ENCODE measurements around the gene RCC2.

The RCC2 gene

GRCh38 chr1:17437580-17438317 lies 1.7 kb downstream of the RCC2 start:
- peaks cover 2% of the 10 kb centered on the region for H3K36me3 ChIP-seq (ENCODE audit: control insufficient read depth, insufficient read depth, low read length)
- H3K4me2 ChIP-seq (ENCODE audit: low read length): peak overlapping the region; percentile 97
- peak overlapping the region; percentile 90 for H3K4me3 ChIP-seq (ENCODE audit: low read length)
- H3K4ac ChIP-seq (ENCODE audit: low read depth, low read length): peak overlapping the region; percentile 100
- no peak overlapping the region for H4K5ac ChIP-seq (ENCODE audit: low read length)
- H3K23ac ChIP-seq (ENCODE audit: low read length): peak overlapping the region; percentile 59
- peaks cover 31% of the 10 kb centered on the region for H3K4me1 ChIP-seq (ENCODE audit: control insufficient read depth, low read depth, low read length)
- no peaks in the 10 kb centered on the region for H3K79me1 ChIP-seq (ENCODE audit: low read length)
- peak overlapping the region; percentile 98 for H3K27ac ChIP-seq (ENCODE audit: low read depth, low read length)
- H2BK5ac ChIP-seq (ENCODE audit: low read length): peak overlapping the region; percentile 83
- H4K8ac ChIP-seq (ENCODE audit: low read depth, low read length): peak overlapping the region; percentile 39
- DNase-seq: peak; percentile 50
- H3K56ac ChIP-seq (ENCODE audit: low read length): peak overlapping the region; percentile 96
- H3K27me3 ChIP-seq (ENCODE audit: insufficient read depth, low read length, poor library complexity): no peaks in the 10 kb centered on the region
- no peak overlapping the region for H2BK15ac ChIP-seq (replicated peaks; ENCODE audit: low read depth)
- H2AK5ac ChIP-seq (ENCODE audit: low read length): no peak overlapping the region
- WGBS (ENCODE audit: extremely low coverage, insufficient coverage, low lambda C conversion rate): no CpG with 5 or more reads among the region's 115 CpGs
- peak overlapping the region; percentile 82 for H2BK120ac ChIP-seq (ENCODE audit: low read depth, low read length)
- peaks cover 61% of the 10 kb centered on the region for H3K79me2 ChIP-seq (ENCODE audit: control insufficient read depth, insufficient read depth, low read length)
- H3K18ac ChIP-seq (ENCODE audit: low read length): peak overlapping the region; percentile 98
- peak overlapping the region; percentile 96 for H3K9ac ChIP-seq (ENCODE audit: low read length)

- H3K79me2 ChIP-seq (ENCODE audit: control insufficient read depth, insufficient read depth, low read length): peaks cover 66% of the 10 kb centered on the region
- H3K4me2 ChIP-seq (ENCODE audit: low read length): peak overlapping the region; percentile 97
- peaks cover 32% of the 10 kb centered on the region for H3K4me1 ChIP-seq (ENCODE audit: control insufficient read depth, low read depth, low read length)
- peak overlapping the region; percentile 91 for H3K56ac ChIP-seq (ENCODE audit: low read length)
- no peaks in the 10 kb centered on the region for H3K27me3 ChIP-seq (ENCODE audit: insufficient read depth, low read length, poor library complexity)
- peak overlapping the region; percentile 39 for H4K8ac ChIP-seq (ENCODE audit: low read depth, low read length)
- WGBS (ENCODE audit: extremely low coverage, insufficient coverage, low lambda C conversion rate): no CpG with 5 or more reads among the region's 9 CpGs
- H3K4ac ChIP-seq (ENCODE audit: low read depth, low read length): peak overlapping the region; percentile 75
- peaks cover 2% of the 10 kb centered on the region for H3K79me1 ChIP-seq (ENCODE audit: low read length)
- peak overlapping the region; percentile 76 for H3K4me3 ChIP-seq (ENCODE audit: low read length)
- H2BK5ac ChIP-seq (ENCODE audit: low read length): peak overlapping the region; percentile 24
- no peak overlapping the region for H2BK15ac ChIP-seq (replicated peaks; ENCODE audit: low read depth)
- H3K36me3 ChIP-seq (ENCODE audit: control insufficient read depth, insufficient read depth, low read length): peaks cover 5% of the 10 kb centered on the region
- H2BK120ac ChIP-seq (ENCODE audit: low read depth, low read length): no peak overlapping the region
- H4K5ac ChIP-seq (ENCODE audit: low read length): no peak overlapping the region
- H3K9ac ChIP-seq (ENCODE audit: low read length): peak overlapping the region; percentile 88
- H3K23ac ChIP-seq (ENCODE audit: low read length): peak overlapping the region; percentile 83
- H2AK5ac ChIP-seq (ENCODE audit: low read length): no peak overlapping the region
- H3K27ac ChIP-seq (ENCODE audit: low read depth, low read length): peak overlapping the region; percentile 47
- DNase-seq: no peak
- H3K18ac ChIP-seq (ENCODE audit: low read length): peak overlapping the region; percentile 76
These were observed 2.3 kb downstream of the RCC2 start for GRCh38 chr1:17437260-17437579.

- Histone ChIP-seq H3K4me2 (ENCODE audit: low read length) (peak overlapping the region; percentile 97), H3K4ac (ENCODE audit: low read depth, low read length) (peak overlapping the region; percentile 75), H2AK5ac (ENCODE audit: low read length) (no peak overlapping the region), H3K36me3 (ENCODE audit: control insufficient read depth, insufficient read depth, low read length) (peaks cover 6% of the 10 kb centered on the region), H3K18ac (ENCODE audit: low read length) (peak overlapping the region; percentile 76), H3K79me1 (ENCODE audit: low read length) (peaks cover 2% of the 10 kb centered on the region), H3K9ac (ENCODE audit: low read length) (peak overlapping the region; percentile 88), H2BK5ac (ENCODE audit: low read length) (peak overlapping the region; percentile 24), H3K27ac (ENCODE audit: low read depth, low read length) (no peak overlapping the region), H3K4me3 (ENCODE audit: low read length) (peak overlapping the region; percentile 76), H3K79me2 (ENCODE audit: control insufficient read depth, insufficient read depth, low read length) (peaks cover 72% of the 10 kb centered on the region), H4K8ac (ENCODE audit: low read depth, low read length) (no peak overlapping the region), H2BK15ac (replicated peaks; ENCODE audit: low read depth) (no peak overlapping the region), H3K56ac (ENCODE audit: low read length) (peak overlapping the region; percentile 91), H2BK120ac (ENCODE audit: low read depth, low read length) (no peak overlapping the region), H3K4me1 (ENCODE audit: control insufficient read depth, low read depth, low read length) (peaks cover 31% of the 10 kb centered on the region), H3K27me3 (ENCODE audit: insufficient read depth, low read length, poor library complexity) (no peaks in the 10 kb centered on the region), H3K23ac (ENCODE audit: low read length) (peak overlapping the region; percentile 83), H4K5ac (ENCODE audit: low read length) (no peak overlapping the region)
- no CpG with 5 or more reads among the region's 13 CpGs for WGBS (ENCODE audit: extremely low coverage, insufficient coverage, low lambda C conversion rate)
- no peak for DNase-seq
These were observed 2.9 kb downstream of the RCC2 start for GRCh38 chr1:17436380-17437174.

GRCh38 chr1:17434601-17435000 lies 4.9 kb downstream of the RCC2 start:
- Histone ChIP-seq H3K56ac (ENCODE audit: low read length) (peak overlapping the region; percentile 50), H3K4me3 (ENCODE audit: low read length) (no peak overlapping the region), H3K4me1 (ENCODE audit: control insufficient read depth, low read depth, low read length) (peaks cover 25% of the 10 kb centered on the region), H3K36me3 (ENCODE audit: control insufficient read depth, insufficient read depth, low read length) (peaks cover 6% of the 10 kb centered on the region), H3K79me2 (ENCODE audit: control insufficient read depth, insufficient read depth, low read length) (peaks cover 88% of the 10 kb centered on the region), H2BK5ac (ENCODE audit: low read length) (peak overlapping the region; percentile 48), H3K9ac (ENCODE audit: low read length) (no peak overlapping the region), H3K27me3 (ENCODE audit: insufficient read depth, low read length, poor library complexity) (no peaks in the 10 kb centered on the region), H2BK15ac (replicated peaks; ENCODE audit: low read depth) (no peak overlapping the region), H3K27ac (ENCODE audit: low read depth, low read length) (peak overlapping the region; percentile 58), H3K18ac (ENCODE audit: low read length) (no peak overlapping the region), H2AK5ac (ENCODE audit: low read length) (no peak overlapping the region), H3K4ac (ENCODE audit: low read depth, low read length) (no peak overlapping the region), H2BK120ac (ENCODE audit: low read depth, low read length) (no peak overlapping the region), H4K8ac (ENCODE audit: low read depth, low read length) (no peak overlapping the region), H3K23ac (ENCODE audit: low read length) (no peak overlapping the region), H3K79me1 (ENCODE audit: low read length) (peaks cover 4% of the 10 kb centered on the region), H3K4me2 (ENCODE audit: low read length) (no peak overlapping the region), H4K5ac (ENCODE audit: low read length) (no peak overlapping the region)
- no CpG with 5 or more reads among the region's 9 CpGs for WGBS (ENCODE audit: extremely low coverage, insufficient coverage, low lambda C conversion rate)
- DNase-seq: peak; percentile 80

GRCh38 chr1:17434016-17434415 lies 5.5 kb downstream of the RCC2 start:
- Histone ChIP-seq H3K4me2 (ENCODE audit: low read length) (peak overlapping the region; percentile 48), H3K79me1 (ENCODE audit: low read length) (peaks cover 8% of the 10 kb centered on the region), H3K27ac (ENCODE audit: low read depth, low read length) (peak overlapping the region; percentile 74), H3K36me3 (ENCODE audit: control insufficient read depth, insufficient read depth, low read length) (peaks cover 8% of the 10 kb centered on the region), H3K4me1 (ENCODE audit: control insufficient read depth, low read depth, low read length) (peaks cover 27% of the 10 kb centered on the region), H3K56ac (ENCODE audit: low read length) (peak overlapping the region; percentile 62), H2BK120ac (ENCODE audit: low read depth, low read length) (no peak overlapping the region), H3K4ac (ENCODE audit: low read depth, low read length) (no peak overlapping the region), H2BK15ac (replicated peaks; ENCODE audit: low read depth) (no peak overlapping the region), H3K18ac (ENCODE audit: low read length) (peak overlapping the region; percentile 45), H2BK5ac (ENCODE audit: low read length) (peak overlapping the region; percentile 43), H4K5ac (ENCODE audit: low read length) (no peak overlapping the region), H3K79me2 (ENCODE audit: control insufficient read depth, insufficient read depth, low read length) (peaks cover 91% of the 10 kb centered on the region), H4K8ac (ENCODE audit: low read depth, low read length) (no peak overlapping the region), H3K9ac (ENCODE audit: low read length) (peak overlapping the region; percentile 20), H3K27me3 (ENCODE audit: insufficient read depth, low read length, poor library complexity) (no peaks in the 10 kb centered on the region), H3K23ac (ENCODE audit: low read length) (no peak overlapping the region), H3K4me3 (ENCODE audit: low read length) (no peak overlapping the region), H2AK5ac (ENCODE audit: low read length) (no peak overlapping the region)
- no CpG with 5 or more reads among the region's 3 CpGs for WGBS (ENCODE audit: extremely low coverage, insufficient coverage, low lambda C conversion rate)
- DNase-seq: peak; percentile 90
